CD4-positive, alpha-beta T cell treated with Interleukin-21 for 1 hour (primary cell): Measurements from ENCODE around the gene TMEM139.

Source experiments
- DNase-seq: peaks from one replicate; pipeline ENCODE4 v3.0.0-alpha.2; 2020

Gene TMEM139

DNA sequence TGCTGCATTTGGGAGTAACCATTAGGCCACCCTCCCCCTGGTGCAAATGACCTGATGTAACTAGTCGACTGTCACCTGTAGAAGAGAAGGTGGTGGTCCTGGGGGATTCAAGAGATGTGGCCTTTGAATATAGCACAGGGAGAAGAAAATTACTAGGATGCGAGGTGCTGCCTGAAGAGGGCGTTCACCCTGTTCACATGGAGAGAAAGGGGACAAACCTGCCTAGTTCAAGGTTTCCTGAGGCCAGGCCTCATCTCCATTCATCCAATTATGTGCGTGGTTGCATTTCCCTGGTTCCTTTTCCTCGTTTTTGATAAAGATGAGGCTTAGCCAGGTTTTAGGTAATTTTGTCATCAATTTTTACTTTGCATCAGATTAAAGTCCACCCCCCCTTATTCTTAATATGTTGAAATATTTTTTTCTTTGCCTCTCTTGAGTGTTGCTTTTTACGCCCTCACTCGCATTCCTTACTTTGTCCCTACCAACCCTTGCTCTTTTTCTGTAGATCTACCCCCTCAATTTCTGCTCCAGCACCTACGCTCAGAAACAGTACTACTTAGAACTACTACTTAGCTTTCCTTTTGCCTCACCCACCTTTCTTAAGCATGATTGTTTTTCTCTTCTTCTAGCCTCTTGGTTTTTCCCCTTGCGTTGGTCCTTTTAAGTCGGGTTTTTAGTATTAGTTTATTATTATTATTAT, 44.9 kb downstream of the TMEM139 start:
- no peak for DNase-seq

- DNase-seq, result no peak
These were observed 46.5 kb downstream of the TMEM139 start for GRCh38 chr7:143331179-143331801.

DNA sequence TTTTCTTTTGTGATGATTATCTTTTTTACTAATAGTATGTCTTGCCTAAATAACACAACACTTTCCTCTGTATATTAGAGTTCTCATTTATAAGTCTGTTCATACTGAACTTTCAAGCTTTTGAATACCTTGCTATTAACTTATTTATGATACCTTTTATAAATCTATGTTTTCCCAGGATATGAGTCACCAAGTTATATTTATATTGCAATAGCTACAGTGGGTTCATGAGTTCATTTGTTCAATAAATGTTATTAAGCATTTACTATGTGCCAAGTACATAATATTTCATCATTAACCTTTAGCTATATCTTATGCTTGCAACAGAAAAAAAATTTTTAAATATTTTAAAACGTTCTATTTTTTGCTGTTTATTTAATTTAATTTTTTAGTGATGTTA, 49.5 kb downstream of the TMEM139 start:
- no peak for DNase-seq

- no peak for DNase-seq
These were observed 52.5 kb downstream of the TMEM139 start for GRCh38 chr7:143337216-143337615.
